Adrenal gland (tissue), 5 donors: ENCODE results near the gene VENTX.

Experiments used
- POLR2A ChIP-seq, 2 donors: fragments of 450-650 bp; IDR thresholded peaks; one replicate each; pipeline ENCODE4 v1.6.1; 2017; ENCODE audit warnings: antibody characterized with exemption in 2 of 2, mild to moderate bottlenecking in 2 of 2, moderate library complexity in 1 of 2
- TF ChIP-seq, protein P1 (sequence below), 6 experiments: fragments of 450-650 bp in 4 of 6; fragments of 200-600 bp in 2 of 6; sonication (generic) in 1 of 6; IDR thresholded peaks; 1 replicate in 5 of 6; 2 replicates in 1 of 6; pipeline versions ENCODE4 v1.5.1 to v1.8.0; 2016 to 2021; ENCODE audit warnings: antibody characterized with exemption in 6 of 6, mild to moderate bottlenecking in 2 of 6, moderate library complexity in 1 of 6
- donor health status: DM: no; HTN: no; CAD: no.

DNA sequence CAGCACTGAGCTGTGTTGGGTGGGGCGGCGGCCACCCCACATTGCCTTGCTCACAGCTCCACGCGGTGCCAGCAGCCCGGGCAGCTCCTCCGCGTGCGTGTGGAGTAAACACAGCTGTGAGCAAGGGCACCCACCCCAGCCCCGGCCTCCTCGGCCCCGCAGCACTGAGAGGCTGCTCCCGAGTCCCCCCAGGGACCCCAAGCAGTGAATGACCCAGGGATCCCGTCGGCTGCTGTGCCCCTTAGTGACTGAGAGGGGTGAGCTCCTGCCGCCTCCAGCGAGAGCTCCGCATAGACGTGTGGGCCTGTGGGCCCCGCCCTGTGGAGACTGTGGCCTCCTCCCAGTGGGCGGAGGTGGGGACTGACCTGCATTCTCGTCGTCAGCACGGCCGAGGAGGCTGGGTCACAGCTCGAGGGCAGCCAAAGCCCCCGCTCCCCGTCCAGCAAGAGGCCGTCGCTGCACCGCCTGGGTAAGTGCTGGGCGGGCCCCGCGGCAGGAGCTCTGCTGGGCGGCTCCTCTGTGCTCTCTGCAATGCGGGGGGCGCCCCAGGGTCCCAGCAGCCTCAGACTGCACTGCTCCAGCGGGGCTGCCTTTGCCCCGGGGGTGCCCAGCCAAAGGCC lies 37.6 kb upstream of the VENTX start:
- TF ChIP-seq, protein P1, sequence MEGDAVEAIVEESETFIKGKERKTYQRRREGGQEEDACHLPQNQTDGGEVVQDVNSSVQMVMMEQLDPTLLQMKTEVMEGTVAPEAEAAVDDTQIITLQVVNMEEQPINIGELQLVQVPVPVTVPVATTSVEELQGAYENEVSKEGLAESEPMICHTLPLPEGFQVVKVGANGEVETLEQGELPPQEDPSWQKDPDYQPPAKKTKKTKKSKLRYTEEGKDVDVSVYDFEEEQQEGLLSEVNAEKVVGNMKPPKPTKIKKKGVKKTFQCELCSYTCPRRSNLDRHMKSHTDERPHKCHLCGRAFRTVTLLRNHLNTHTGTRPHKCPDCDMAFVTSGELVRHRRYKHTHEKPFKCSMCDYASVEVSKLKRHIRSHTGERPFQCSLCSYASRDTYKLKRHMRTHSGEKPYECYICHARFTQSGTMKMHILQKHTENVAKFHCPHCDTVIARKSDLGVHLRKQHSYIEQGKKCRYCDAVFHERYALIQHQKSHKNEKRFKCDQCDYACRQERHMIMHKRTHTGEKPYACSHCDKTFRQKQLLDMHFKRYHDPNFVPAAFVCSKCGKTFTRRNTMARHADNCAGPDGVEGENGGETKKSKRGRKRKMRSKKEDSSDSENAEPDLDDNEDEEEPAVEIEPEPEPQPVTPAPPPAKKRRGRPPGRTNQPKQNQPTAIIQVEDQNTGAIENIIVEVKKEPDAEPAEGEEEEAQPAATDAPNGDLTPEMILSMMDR (IDR thresholded peaks at IDR 0.05), result no peak
- TF ChIP-seq POLR2A (IDR thresholded peaks at IDR 0.05), result no peak
